ENCODE data around the gene PDCD5.
A peak's percentile ranks its signal among the peaks of the same experiment; 100 is the strongest.
"Not testable (repeated sequence)": the region's sequence is repeated elsewhere in the genome, so short reads cannot be mapped to it uniquely, and the experiment has no call there.

The PDCD5 gene

DNA sequence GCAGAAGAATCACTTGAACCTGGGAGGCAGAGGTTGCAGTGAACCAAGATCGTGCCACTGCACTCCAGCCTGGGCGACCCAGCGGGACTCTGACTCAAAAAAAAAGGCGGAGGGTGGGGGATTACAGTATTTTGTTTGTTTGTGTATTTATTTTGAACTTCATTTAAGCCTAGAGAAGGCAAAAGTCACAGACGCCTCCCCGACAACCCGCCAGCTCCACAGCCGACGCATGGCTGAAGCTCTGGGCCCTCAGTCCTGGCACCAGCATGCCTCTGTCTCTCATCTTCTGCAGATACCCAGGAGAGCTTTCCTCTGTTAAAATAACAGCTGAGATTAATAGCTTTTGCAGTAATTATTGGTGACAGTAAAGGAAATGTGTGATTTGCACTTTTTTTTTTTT, 17.2 kb upstream of the PDCD5 start:
- Mint-ChIP-seq H3K36me3 (ENCODE audit: insufficient read depth) (no peaks in the 10 kb centered on the region), H3K9me3 (no peaks in the 10 kb centered on the region), H3K4me3 (no peak overlapping the region), H3K27ac (ENCODE audit: low read depth) (no peak overlapping the region), H3K4me1 (peaks cover 4% of the 10 kb centered on the region), H3K27me3 (peaks cover 12% of the 10 kb centered on the region)
- DNase-seq (ENCODE audit: low spot score in 2 of 2), result no peak
- ATAC-seq (replicated peaks; ENCODE audit: extremely low read depth, poor library complexity, severe bottlenecking), result no peak

GRCh38 chr19:32566246-32566830, 14.7 kb upstream of the PDCD5 start:
- no peak overlapping the region for H3K4me3 Mint-ChIP-seq
- H3K4me1 Mint-ChIP-seq, result peaks cover 8% of the 10 kb centered on the region
- no peaks in the 10 kb centered on the region for H3K9me3 Mint-ChIP-seq
- DNase-seq (ENCODE audit: low spot score in 2 of 2) (no peak), ATAC-seq (replicated peaks; ENCODE audit: extremely low read depth, poor library complexity, severe bottlenecking) (no peak)
- H3K27ac Mint-ChIP-seq (ENCODE audit: low read depth), result no peak overlapping the region
- H3K27me3 Mint-ChIP-seq, result peaks cover 11% of the 10 kb centered on the region
- H3K36me3 Mint-ChIP-seq (ENCODE audit: insufficient read depth), result no peaks in the 10 kb centered on the region

GRCh38 chr19:32567486-32567885, 13.5 kb upstream of the PDCD5 start:
- ATAC-seq (replicated peaks; ENCODE audit: extremely low read depth, poor library complexity, severe bottlenecking), result no peak
- no peaks in the 10 kb centered on the region for H3K9me3 Mint-ChIP-seq
- DNase-seq (ENCODE audit: low spot score in 2 of 2), result no peak
- H3K4me1 Mint-ChIP-seq, result peaks cover 9% of the 10 kb centered on the region
- peaks cover 11% of the 10 kb centered on the region for H3K27me3 Mint-ChIP-seq
- H3K27ac Mint-ChIP-seq (ENCODE audit: low read depth), result no peak overlapping the region
- peaks cover 2% of the 10 kb centered on the region for H3K36me3 Mint-ChIP-seq (ENCODE audit: insufficient read depth)
- H3K4me3 Mint-ChIP-seq, result no peak overlapping the region

DNA sequence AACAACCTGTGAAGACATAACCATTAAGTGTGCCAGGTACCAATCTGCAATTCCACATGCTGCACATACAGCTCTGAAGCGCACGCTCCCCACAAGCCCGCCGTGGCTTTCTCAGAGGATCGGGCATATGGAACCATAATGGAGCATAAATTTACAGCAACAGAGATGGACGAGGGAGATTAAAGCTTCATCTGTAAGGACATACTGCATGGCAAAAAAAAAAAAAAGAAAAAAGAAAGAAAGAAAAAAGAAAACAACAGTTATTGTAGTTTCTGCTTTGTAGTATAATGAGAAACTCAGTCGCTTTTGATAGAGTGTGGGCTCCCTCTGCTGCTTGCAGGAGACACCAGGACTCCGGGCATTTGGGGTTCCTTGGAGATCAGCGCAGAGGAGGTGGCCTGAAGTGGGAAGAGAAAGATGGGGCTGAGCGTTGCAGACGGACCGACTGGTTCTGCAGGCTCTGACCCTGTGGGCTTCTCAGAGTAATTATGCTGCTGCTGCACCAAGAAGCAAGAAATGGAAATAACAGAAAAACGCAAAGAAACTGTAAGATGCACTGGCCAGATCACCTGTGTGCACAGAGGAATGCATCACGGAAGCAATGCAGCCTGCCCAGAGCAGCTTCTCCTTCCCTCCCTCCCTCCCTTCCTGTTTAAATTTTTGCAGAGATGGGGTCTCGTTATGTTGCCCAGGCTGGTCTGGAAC, 10.8 kb upstream of the PDCD5 start:
- no peak overlapping the region for H3K27ac Mint-ChIP-seq (ENCODE audit: low read depth)
- peaks cover 11% of the 10 kb centered on the region for H3K27me3 Mint-ChIP-seq
- peaks cover 14% of the 10 kb centered on the region for H3K4me1 Mint-ChIP-seq
- H3K9me3 Mint-ChIP-seq, result no peaks in the 10 kb centered on the region
- peak; percentile 32 for ATAC-seq (replicated peaks; ENCODE audit: extremely low read depth, poor library complexity, severe bottlenecking)
- no peak overlapping the region for H3K4me3 Mint-ChIP-seq
- DNase-seq (ENCODE audit: low spot score in 2 of 2), result peak; percentile 36
- peaks cover 2% of the 10 kb centered on the region for H3K36me3 Mint-ChIP-seq (ENCODE audit: insufficient read depth)

GRCh38 chr19:32571471-32572075, 9.4 kb upstream of the PDCD5 start:
- not testable (repeated sequence) for H3K27ac Mint-ChIP-seq (ENCODE audit: low read depth); H3K9me3 Mint-ChIP-seq; ATAC-seq (replicated peaks; ENCODE audit: extremely low read depth, poor library complexity, severe bottlenecking); H3K36me3 Mint-ChIP-seq (ENCODE audit: insufficient read depth); H3K4me3 Mint-ChIP-seq; DNase-seq (ENCODE audit: low spot score in 2 of 2)
- Mint-ChIP-seq H3K27me3 (peaks cover 19% of the 10 kb centered on the region), H3K4me1 (peaks cover 14% of the 10 kb centered on the region)

GRCh38 chr19:32572700-32573491, 8.1 kb upstream of the PDCD5 start:
- ATAC-seq (replicated peaks; ENCODE audit: extremely low read depth, poor library complexity, severe bottlenecking), result peak; percentile 43

GRCh38 chr19:32573492-32573794, 7.5 kb upstream of the PDCD5 start:
- DNase-seq (ENCODE audit: low spot score in 2 of 2), result no peak
- Mint-ChIP-seq H3K36me3 (ENCODE audit: insufficient read depth) (peaks cover 4% of the 10 kb centered on the region), H3K4me1 (peaks cover 14% of the 10 kb centered on the region), H3K4me3 (no peak overlapping the region), H3K9me3 (no peaks in the 10 kb centered on the region), H3K27ac (ENCODE audit: low read depth) (no peak overlapping the region), H3K27me3 (peaks cover 19% of the 10 kb centered on the region)
- ATAC-seq (replicated peaks; ENCODE audit: extremely low read depth, poor library complexity, severe bottlenecking), result no peak

More at GRCh38 chr19:32572700-32573491, 8.1 kb upstream of the PDCD5 start:
- not testable (repeated sequence) for H3K36me3 Mint-ChIP-seq (ENCODE audit: insufficient read depth); DNase-seq (ENCODE audit: low spot score in 2 of 2); H3K9me3 Mint-ChIP-seq
- Mint-ChIP-seq H3K4me3 (peak overlapping the region; percentile 71), H3K4me1 (peaks cover 14% of the 10 kb centered on the region), H3K27ac (ENCODE audit: low read depth) (peak overlapping the region; percentile 4), H3K27me3 (peaks cover 19% of the 10 kb centered on the region)

DNA sequence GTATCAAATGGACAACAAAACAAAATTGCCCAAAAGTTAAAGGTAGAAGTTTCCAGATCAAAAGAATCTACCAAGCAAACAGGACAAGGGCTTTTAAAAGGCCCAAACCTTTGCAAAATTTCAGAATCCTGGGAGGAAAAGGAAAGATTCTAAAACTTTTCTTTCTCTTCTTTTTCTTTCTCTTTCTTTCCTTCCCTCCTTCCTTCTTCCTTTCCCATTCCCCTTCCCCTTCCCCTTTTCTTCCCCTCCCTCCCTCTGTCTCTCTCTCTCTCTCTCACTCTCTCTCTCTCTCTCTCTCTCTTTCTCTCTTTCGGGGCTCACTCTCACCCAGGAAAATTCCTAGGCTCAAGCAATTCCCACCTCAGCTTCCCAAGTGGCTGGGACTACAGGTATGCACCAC, 4.2 kb upstream of the PDCD5 start:
- Mint-ChIP-seq H3K4me3 (no peak overlapping the region), H3K9me3 (no peaks in the 10 kb centered on the region), H3K27me3 (peaks cover 8% of the 10 kb centered on the region), H3K27ac (ENCODE audit: low read depth) (no peak overlapping the region), H3K36me3 (ENCODE audit: insufficient read depth) (peaks cover 5% of the 10 kb centered on the region), H3K4me1 (peaks cover 12% of the 10 kb centered on the region)
- DNase-seq (ENCODE audit: low spot score in 2 of 2) (no peak), ATAC-seq (replicated peaks; ENCODE audit: extremely low read depth, poor library complexity, severe bottlenecking) (no peak)

DNA sequence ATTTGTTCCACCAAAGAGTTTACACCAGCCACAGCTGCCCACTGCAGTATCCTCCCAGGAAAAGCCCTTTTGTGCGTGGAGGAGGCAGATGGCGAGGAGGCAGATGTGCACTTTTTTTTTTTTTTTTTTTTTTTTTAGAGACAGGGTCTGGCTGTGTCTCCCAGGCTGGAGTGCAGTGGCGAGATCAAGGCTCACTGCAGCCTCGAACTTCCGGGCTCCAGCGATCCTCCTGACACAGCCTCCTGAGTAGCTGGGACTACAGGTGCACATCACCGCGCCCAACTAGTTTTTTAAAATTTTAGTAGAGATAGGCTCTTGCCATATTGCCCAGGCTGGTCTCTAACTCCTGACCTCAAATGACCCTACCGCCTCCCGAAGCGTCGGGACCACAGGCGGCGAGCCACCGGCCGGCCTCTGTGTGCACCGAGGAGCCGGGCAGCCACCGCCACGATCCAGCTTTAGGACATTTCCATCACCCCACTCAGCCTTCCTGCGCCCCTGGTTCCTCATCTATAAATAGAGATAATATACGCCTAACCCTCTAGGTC, 563 bp upstream of the PDCD5 start:
- Mint-ChIP-seq H3K9me3 (no peaks in the 10 kb centered on the region), H3K27me3 (peaks cover 7% of the 10 kb centered on the region), H3K4me3 (peak overlapping the region; percentile 86), H3K27ac (ENCODE audit: low read depth) (peak overlapping the region; percentile 75), H3K4me1 (peaks cover 15% of the 10 kb centered on the region), H3K36me3 (ENCODE audit: insufficient read depth) (peaks cover 8% of the 10 kb centered on the region)
- ATAC-seq (replicated peaks; ENCODE audit: extremely low read depth, poor library complexity, severe bottlenecking) (no peak), DNase-seq (ENCODE audit: low spot score in 2 of 2) (no peak)

DNA sequence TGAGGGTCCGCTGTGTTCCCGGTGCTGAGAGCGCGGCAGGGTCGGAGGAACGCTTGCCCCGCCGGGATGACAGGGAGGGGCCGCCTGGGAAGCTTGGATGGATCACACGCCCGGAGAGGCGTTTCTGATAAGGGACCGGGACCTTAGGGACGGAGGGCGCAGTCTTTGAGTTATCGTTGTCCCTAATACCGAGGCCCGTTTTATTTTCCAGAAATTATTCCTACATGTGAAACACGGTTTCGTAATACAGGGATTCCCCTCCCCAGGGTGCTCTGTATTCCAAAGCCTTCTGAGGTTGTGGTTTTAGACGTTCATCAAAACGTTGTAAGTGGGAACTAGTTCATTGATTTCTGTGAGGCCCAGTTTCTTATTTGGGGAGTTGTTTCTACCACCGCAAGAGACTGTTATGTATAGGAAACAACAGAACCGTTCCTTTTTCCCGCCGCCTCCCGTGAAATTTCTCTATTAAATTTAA, 752 bp downstream of the PDCD5 start:
- ATAC-seq (replicated peaks; ENCODE audit: extremely low read depth, poor library complexity, severe bottlenecking) (no peak), DNase-seq (ENCODE audit: low spot score in 2 of 2) (no peak)
- peak overlapping the region; percentile 86 for H3K4me3 Mint-ChIP-seq
- no peak overlapping the region for H3K27ac Mint-ChIP-seq (ENCODE audit: low read depth)
- H3K9me3 Mint-ChIP-seq, result no peaks in the 10 kb centered on the region
- peaks cover 11% of the 10 kb centered on the region for H3K36me3 Mint-ChIP-seq (ENCODE audit: insufficient read depth)
- H3K27me3 Mint-ChIP-seq, result no peaks in the 10 kb centered on the region
- H3K4me1 Mint-ChIP-seq, result peaks cover 23% of the 10 kb centered on the region

- Mint-ChIP-seq H3K36me3 (ENCODE audit: insufficient read depth) (peaks cover 26% of the 10 kb centered on the region), H3K4me1 (peaks cover 11% of the 10 kb centered on the region)
- not testable (repeated sequence) for H3K9me3 Mint-ChIP-seq; H3K4me3 Mint-ChIP-seq; ATAC-seq (replicated peaks; ENCODE audit: extremely low read depth, poor library complexity, severe bottlenecking); H3K27me3 Mint-ChIP-seq; H3K27ac Mint-ChIP-seq (ENCODE audit: low read depth); DNase-seq (ENCODE audit: low spot score in 2 of 2)
Observed at GRCh38 chr19:32587747-32588504, 6.9 kb downstream of the PDCD5 start.

- Mint-ChIP-seq H3K9me3 (no peaks in the 10 kb centered on the region), H3K4me3 (no peak overlapping the region), H3K27ac (ENCODE audit: low read depth) (no peak overlapping the region), H3K36me3 (ENCODE audit: insufficient read depth) (peaks cover 34% of the 10 kb centered on the region), H3K4me1 (no peaks in the 10 kb centered on the region), H3K27me3 (no peaks in the 10 kb centered on the region)
- DNase-seq (ENCODE audit: low spot score in 2 of 2) (no peak), ATAC-seq (replicated peaks; ENCODE audit: extremely low read depth, poor library complexity, severe bottlenecking) (no peak)
Observed at GRCh38 chr19:32594021-32594420, 13.0 kb downstream of the PDCD5 start.

All from central memory CD8-positive, alpha-beta T cell (primary cell).